IPS-20b (cell line): Measurements from ENCODE around the gene KCMF1.

Experiments used
- H3K27ac ChIP-seq: one replicate; pipeline ENCODE4 v1.5.1; 2013; ENCODE audit warnings: low read length
- H3K27me3 ChIP-seq: 2 replicates; pipeline ENCODE4 v1.6.1; 2013; ENCODE audit warnings: mild to moderate bottlenecking, low read length, inconsistent platforms; ENCODE audit not compliant: insufficient read depth
- H3K36me3 ChIP-seq: 2 replicates; pipeline ENCODE4 v1.6.1; 2013; ENCODE audit warnings: low read depth, mild to moderate bottlenecking, inconsistent platforms, low read length, moderate library complexity; ENCODE audit not compliant: insufficient read depth
- H3K4me1 ChIP-seq: 2 replicates; pipeline ENCODE4 v1.6.1; 2013; ENCODE audit warnings: mild to moderate bottlenecking, control low read depth, inconsistent platforms, low read length, moderate library complexity; ENCODE audit not compliant: insufficient read depth
- H3K4me3 ChIP-seq: 2 replicates; pipeline ENCODE4 v1.5.1; 2013; ENCODE audit warnings: mild to moderate bottlenecking, low read length, inconsistent platforms
- H3K9ac ChIP-seq: 2 replicates; pipeline ENCODE4 v1.6.1; 2013; ENCODE audit warnings: low read depth, mild to moderate bottlenecking, inconsistent platforms, low read length, moderate library complexity
- H3K9me3 ChIP-seq: 2 replicates; pipeline ENCODE4 v1.6.1; 2013; ENCODE audit warnings: mild to moderate bottlenecking, low read depth, low read length, inconsistent platforms; ENCODE audit not compliant: insufficient read depth

The KCMF1 gene

GRCh38 chr2:84995826-84996225 is 24.9 kb downstream of the KCMF1 start:
- Histone ChIP-seq H3K9ac (no peak overlapping the region), H3K4me1 (no peaks in the 10 kb centered on the region), H3K27ac (no peak overlapping the region), H3K4me3 (no peak overlapping the region), H3K36me3 (peaks cover 7% of the 10 kb centered on the region; the same call in 1 of the 2 replicates), H3K27me3 (no peaks in the 10 kb centered on the region), H3K9me3 (no peaks in the 10 kb centered on the region)

- H3K4me3 ChIP-seq = no peak overlapping the region
- no peak overlapping the region for H3K27ac ChIP-seq
- no peak overlapping the region for H3K9ac ChIP-seq
- 0 out of 2 replicates have a peak, but pooled peaks cover under 1% of the 10 kb centered on the region for H3K36me3 ChIP-seq
- H3K9me3 ChIP-seq = no peaks in the 10 kb centered on the region
- no peaks in the 10 kb centered on the region for H3K4me1 ChIP-seq
- no peaks in the 10 kb centered on the region for H3K27me3 ChIP-seq
Observed at GRCh38 chr2:84996909-84997308, 25.9 kb downstream of the KCMF1 start.

- Histone ChIP-seq H3K4me1 (no peaks in the 10 kb centered on the region), H3K4me3 (no peak overlapping the region)
Observed at GRCh38 chr2:84999553-84999955, 28.6 kb downstream of the KCMF1 start.

GRCh38 chr2:85001595-85001994 is 30.6 kb downstream of the KCMF1 start:
- H3K36me3 ChIP-seq = peaks cover 6% of the 10 kb centered on the region
- no peak overlapping the region for H3K27ac ChIP-seq
- H3K27me3 ChIP-seq = no peaks in the 10 kb centered on the region
- H3K9ac ChIP-seq = no peak overlapping the region
- no peak overlapping the region for H3K4me3 ChIP-seq
- H3K4me1 ChIP-seq = no peaks in the 10 kb centered on the region
- H3K9me3 ChIP-seq = no peaks in the 10 kb centered on the region

More at GRCh38 chr2:84999553-84999955, 28.6 kb downstream of the KCMF1 start:
- Histone ChIP-seq H3K27me3 (no peaks in the 10 kb centered on the region), H3K27ac (no peak overlapping the region), H3K9ac (no peak overlapping the region), H3K9me3 (no peaks in the 10 kb centered on the region), H3K36me3 (peaks cover 6% of the 10 kb centered on the region)

GRCh38 chr2:85002534-85002933 is 31.6 kb downstream of the KCMF1 start:
- H3K36me3 ChIP-seq = peaks cover 12% of the 10 kb centered on the region
- no peaks in the 10 kb centered on the region for H3K9me3 ChIP-seq
- no peak overlapping the region for H3K9ac ChIP-seq
- H3K27ac ChIP-seq = no peak overlapping the region
- no peaks in the 10 kb centered on the region for H3K27me3 ChIP-seq
- no peak overlapping the region for H3K4me3 ChIP-seq
- H3K4me1 ChIP-seq = no peaks in the 10 kb centered on the region

- no peak overlapping the region for H3K27ac ChIP-seq
- no peaks in the 10 kb centered on the region for H3K27me3 ChIP-seq
- peaks cover 23% of the 10 kb centered on the region for H3K4me1 ChIP-seq
- no peaks in the 10 kb centered on the region for H3K9me3 ChIP-seq
- no peak overlapping the region for H3K4me3 ChIP-seq
- peaks cover 22% of the 10 kb centered on the region for H3K36me3 ChIP-seq
- H3K9ac ChIP-seq = no peak overlapping the region
Observed at GRCh38 chr2:85008252-85008651, 37.3 kb downstream of the KCMF1 start.

- no peak overlapping the region for H3K4me3 ChIP-seq
- H3K27me3 ChIP-seq = no peaks in the 10 kb centered on the region
- no peaks in the 10 kb centered on the region for H3K9me3 ChIP-seq
- H3K4me1 ChIP-seq = peaks cover 23% of the 10 kb centered on the region
- peaks cover 16% of the 10 kb centered on the region for H3K36me3 ChIP-seq
- H3K27ac ChIP-seq = no peak overlapping the region
- H3K9ac ChIP-seq = no peak overlapping the region
Observed at GRCh38 chr2:85009019-85009618, 38.2 kb downstream of the KCMF1 start.

- Histone ChIP-seq H3K27ac (no peak overlapping the region), H3K36me3 (peaks cover 16% of the 10 kb centered on the region), H3K27me3 (no peaks in the 10 kb centered on the region), H3K9me3 (no peaks in the 10 kb centered on the region), H3K4me3 (no peak overlapping the region), H3K4me1 (peaks cover 23% of the 10 kb centered on the region), H3K9ac (no peak overlapping the region)
Observed at GRCh38 chr2:85010404-85010803, 39.4 kb downstream of the KCMF1 start.

- Histone ChIP-seq H3K4me3 (no peak overlapping the region), H3K4me1 (peaks cover 23% of the 10 kb centered on the region), H3K27me3 (no peaks in the 10 kb centered on the region), H3K27ac (no peak overlapping the region), H3K36me3 (peaks cover 16% of the 10 kb centered on the region), H3K9me3 (no peaks in the 10 kb centered on the region), H3K9ac (no peak overlapping the region)
Observed at GRCh38 chr2:85011098-85011497, 40.1 kb downstream of the KCMF1 start.

GRCh38 chr2:85011747-85012146 is 40.8 kb downstream of the KCMF1 start:
- peaks cover 23% of the 10 kb centered on the region for H3K4me1 ChIP-seq
- no peaks in the 10 kb centered on the region for H3K27me3 ChIP-seq
- no peaks in the 10 kb centered on the region for H3K9me3 ChIP-seq
- no peak overlapping the region for H3K4me3 ChIP-seq
- no peak overlapping the region for H3K9ac ChIP-seq
- H3K36me3 ChIP-seq = peaks cover 16% of the 10 kb centered on the region
- no peak overlapping the region for H3K27ac ChIP-seq

- no peak overlapping the region for H3K9ac ChIP-seq
- no peaks in the 10 kb centered on the region for H3K27me3 ChIP-seq
- peaks cover 11% of the 10 kb centered on the region for H3K36me3 ChIP-seq
- H3K4me3 ChIP-seq = no peak overlapping the region
- H3K9me3 ChIP-seq = no peaks in the 10 kb centered on the region
- H3K27ac ChIP-seq = no peak overlapping the region
- peaks cover 26% of the 10 kb centered on the region for H3K4me1 ChIP-seq
Observed at GRCh38 chr2:85012431-85012830, 41.5 kb downstream of the KCMF1 start.

GRCh38 chr2:85012855-85013254 is 41.9 kb downstream of the KCMF1 start:
- H3K27ac ChIP-seq = no peak overlapping the region

More at GRCh38 chr2:85012855-85013254, 41.9 kb downstream of the KCMF1 start:
- H3K36me3 ChIP-seq = peaks cover 6% of the 10 kb centered on the region
- H3K4me1 ChIP-seq = peaks cover 26% of the 10 kb centered on the region
- no peak overlapping the region for H3K9ac ChIP-seq
- H3K4me3 ChIP-seq = no peak overlapping the region
- H3K9me3 ChIP-seq = no peaks in the 10 kb centered on the region
- H3K27me3 ChIP-seq = no peaks in the 10 kb centered on the region
